C1 segment of cervical spinal cord (tissue), 14 donors: ENCODE measurements around the gene ZNF581.
A peak's percentile ranks its signal among the peaks of the same experiment; 100 is the strongest.

ENCODE experiments used
- DNase-seq, 14 donors: peaks; one replicate each; lab custom pipeline; 2025; lab: John Stamatoyannopoulos, UW

Gene ZNF581, protein sequence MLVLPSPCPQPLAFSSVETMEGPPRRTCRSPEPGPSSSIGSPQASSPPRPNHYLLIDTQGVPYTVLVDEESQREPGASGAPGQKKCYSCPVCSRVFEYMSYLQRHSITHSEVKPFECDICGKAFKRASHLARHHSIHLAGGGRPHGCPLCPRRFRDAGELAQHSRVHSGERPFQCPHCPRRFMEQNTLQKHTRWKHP

GRCh38 chr19:55643003-55643886, at the start of gene ZNF581:
Gene ZNF581 (plus strand): TSS chr19:55643649. CDS start chr19:55644572, 923 bp downstream.
- peak in 13 of 14 donors; percentile 18 to 78 (median 56) for DNase-seq

DNA sequence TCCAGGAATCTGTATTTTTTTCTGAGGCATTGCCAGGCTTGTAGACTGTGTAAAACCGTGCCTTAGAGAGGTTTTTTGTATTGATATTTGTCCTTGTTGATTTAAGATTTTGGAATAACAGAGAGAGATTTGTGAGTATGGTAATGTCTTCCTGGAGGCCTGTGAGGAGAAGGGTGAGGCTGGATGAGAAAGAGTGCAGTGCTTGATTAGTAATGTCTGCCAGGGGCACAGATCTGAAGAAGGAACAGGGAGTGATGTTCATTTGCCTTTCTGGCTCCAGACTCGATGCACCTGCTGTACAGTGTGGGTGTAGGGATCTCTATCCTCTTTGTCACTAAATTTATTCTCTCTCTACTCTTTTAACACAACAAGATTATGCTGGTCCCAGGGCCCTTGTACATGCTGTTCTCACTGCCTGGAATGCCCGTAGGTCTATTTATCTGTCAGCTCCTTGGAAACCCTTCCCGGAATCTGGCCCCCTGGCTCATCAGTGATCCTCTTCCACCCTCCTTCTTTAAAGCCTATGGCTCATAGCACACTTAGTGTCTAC, 48.4 kb upstream of the ZNF581 start:
- no peak for DNase-seq

DNA sequence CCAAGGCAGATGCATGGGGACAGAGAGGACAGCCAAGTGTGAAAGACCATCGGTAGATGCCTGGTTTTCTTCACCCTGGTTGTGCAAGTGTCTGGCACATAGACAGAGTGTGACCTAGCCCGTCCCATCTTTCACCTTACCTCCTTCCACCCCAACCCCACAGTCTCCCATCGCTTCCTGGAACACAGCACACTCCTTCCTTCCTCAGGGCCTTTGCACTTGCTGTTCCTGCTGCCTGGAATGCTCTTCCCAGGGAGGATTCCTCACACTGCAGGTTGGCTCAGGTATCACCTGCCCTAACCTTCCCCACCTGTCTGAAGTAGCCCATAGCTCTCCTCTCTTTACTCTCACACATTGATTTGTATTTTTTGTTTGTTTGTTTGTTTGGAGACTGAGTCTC, 47.1 kb upstream of the ZNF581 start:
- no peak for DNase-seq

DNA sequence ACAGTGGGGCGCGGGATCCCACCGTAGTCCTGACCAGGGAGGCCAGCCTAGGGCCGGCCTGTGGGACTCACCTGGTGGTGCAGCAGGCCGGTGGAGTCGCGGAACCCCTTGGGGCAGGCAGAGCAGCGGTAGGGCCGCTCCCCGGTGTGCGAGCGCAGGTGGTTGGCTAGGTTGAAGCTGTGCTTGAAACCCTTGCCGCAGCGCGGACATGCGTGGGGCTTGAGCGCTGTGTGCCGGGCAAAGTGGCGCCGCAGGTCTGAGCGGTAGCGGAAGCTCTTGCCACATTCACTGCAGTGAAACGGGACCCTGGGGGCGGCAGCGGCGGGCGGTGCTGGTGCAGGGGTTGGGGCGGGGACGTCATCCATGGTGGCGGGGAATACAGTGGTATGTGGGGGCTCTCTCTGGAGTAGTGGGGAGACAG, 45.9 kb upstream of the ZNF581 start:
- DNase-seq: no peak

DNA sequence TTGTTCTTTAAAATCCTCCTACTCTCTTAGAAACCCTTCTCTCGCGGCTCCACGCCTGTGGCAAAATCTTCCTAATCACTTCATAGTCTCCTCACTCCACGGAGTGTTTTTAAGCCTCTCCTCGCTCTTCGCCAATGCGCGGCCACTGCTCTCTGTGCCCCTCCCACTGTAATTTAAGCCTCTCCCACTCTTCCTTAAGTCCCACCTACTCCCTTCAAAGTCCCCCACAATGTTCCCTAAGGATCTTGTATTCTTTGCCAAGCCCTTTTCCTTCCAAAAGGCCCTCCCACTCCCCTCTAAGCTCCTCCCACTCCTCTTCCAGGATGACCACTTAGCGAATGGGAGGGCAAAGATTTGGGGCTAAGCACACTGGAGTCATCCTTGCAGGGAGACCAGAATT, 45.4 kb upstream of the ZNF581 start:
- DNase-seq: no peak

DNA sequence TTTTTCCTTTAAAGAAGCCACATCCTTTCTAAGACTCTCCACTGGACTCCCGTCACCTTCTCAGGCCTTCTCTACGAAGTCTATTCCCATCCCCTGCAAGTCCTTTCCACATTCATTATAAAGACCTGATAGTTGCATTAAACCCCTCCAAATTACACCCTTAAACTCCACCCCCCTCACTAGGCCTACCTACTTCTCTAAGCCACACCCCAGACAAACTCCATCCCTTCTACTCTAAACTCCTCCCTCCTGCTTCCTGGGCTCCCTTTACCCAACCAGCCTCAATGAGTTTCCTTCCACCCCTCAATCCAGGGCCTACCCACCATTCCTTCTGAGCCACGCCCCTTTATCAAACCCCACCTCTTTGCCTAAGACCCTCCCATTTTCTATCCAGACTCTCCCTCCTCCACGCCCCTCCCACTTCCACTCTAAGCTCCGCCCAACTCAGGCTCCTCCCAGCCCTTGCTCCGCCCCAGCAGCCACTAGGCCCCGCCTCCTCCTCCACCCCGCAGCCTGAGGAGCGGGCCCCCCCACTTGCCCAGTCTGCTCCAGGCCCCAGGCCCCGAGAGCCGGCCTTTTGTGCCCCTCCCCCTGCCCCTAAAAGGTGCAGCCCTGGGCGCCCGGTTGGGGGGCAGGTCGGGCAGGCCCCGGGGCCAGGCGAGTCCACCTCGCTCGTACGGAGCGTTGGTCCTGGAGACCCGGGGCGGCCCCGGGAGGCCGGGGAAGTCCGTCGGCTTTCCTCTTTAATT, 44.6 kb upstream of the ZNF581 start:
- DNase-seq: peak; percentile 40 to 97 (median 94)

- DNase-seq: peak; percentile 87 to 99 (median 98)
Measured at GRCh38 chr19:55599468-55599841, 44.0 kb upstream of the ZNF581 start, which contains the start of gene FIZ1. Gene FIZ1 (minus strand): TSS chr19:55599517. CDS start chr19:55597865, 1,652 bp downstream.

DNA sequence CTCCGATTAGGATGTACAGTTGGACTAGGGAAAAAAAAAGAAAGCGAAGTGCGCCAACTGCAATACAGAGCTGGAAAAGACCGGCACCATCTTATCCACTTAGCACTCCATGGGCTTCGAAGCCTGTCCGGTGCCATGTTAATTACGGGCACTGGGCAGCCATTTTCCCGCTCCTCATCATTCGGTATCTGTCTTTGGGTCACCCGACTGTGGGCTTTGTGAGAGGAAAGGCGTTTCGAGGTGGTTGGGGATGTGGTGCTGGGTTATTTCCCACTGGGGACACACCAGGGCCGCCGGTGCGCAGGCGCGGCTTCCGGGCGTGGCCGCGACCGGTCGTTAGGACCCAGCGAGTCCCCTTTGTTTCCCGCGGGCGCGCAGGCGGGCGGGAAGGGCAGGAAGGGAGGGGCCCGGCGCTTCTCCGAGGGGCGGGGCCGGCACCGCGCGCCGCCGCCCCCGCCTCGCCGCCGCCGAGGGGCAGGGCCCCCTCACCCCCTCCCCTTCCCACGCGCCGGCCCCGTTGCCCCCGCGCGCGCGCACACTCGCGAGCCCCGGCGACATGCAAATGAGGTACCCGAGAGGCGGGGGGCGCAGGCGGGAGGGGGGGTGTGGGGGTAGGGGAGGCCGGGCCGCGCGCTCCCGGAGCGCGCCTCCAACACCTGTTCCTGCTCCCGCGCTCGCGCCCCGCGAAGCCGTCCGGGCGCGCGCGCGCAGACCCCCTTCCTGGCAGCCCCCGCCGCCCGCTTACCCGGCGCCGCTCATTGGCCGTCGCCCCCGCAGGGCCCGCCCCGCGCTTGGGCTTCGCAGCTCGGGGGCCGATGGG, 43.4 kb upstream of the ZNF581 start, which contains the start of gene ZNF524:
TSS of gene ZNF524 (plus strand) at position 447 of the 820 bp plus-strand sequence. CDS start 1,825 bp downstream, outside the sequence.
- DNase-seq: peak; percentile 67 to 99 (median 96)

- DNase-seq: peak in 2 of 14 donors; percentile 48 to 55
Measured at GRCh38 chr19:55600662-55601028, 42.8 kb upstream of the ZNF581 start.

- peak in 3 of 14 donors; percentile 13 to 33 (median 20) for DNase-seq
Measured at GRCh38 chr19:55601084-55601483, 42.4 kb upstream of the ZNF581 start.

DNA sequence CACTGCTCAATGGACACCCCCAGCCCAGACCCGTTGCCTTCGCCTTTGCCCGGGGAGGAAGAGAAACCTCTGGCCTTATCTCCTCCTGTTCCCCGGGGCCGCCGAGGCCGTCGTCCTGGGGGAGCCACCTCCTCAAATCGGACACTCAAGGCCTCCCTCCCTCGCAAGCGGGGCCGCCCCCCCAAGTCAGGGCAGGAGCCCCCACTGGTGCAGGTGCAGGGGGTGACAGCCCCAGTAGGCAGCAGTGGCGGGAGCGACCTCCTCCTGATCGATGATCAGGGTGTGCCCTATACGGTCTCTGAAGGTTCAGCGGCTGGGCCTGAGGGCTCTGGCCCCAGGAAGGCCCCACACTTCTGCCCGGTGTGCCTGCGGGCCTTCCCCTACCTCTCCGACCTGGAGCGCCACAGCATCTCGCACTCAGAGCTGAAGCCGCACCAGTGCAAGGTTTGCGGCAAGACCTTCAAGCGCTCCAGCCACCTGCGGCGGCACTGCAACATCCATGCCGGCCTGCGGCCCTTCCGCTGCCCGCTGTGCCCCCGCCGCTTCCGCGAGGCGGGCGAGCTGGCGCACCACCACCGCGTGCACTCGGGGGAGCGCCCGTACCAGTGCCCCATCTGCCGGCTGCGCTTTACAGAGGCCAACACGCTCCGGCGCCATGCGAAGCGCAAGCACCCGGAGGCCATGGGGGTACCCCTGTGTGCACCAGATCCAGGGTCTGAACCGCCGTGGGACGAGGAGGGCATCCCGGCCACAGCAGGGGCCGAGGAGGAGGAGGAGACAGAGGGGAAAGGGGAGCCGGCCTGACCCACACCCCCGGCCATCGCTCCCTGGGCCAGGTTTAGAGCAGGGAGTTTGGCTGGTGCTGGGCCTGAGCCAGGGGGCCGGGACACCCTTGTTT, 41.1 kb upstream of the ZNF581 start:
- DNase-seq: no peak

GRCh38 chr19:55603115-55603514, 40.3 kb upstream of the ZNF581 start:
- DNase-seq: no peak

DNA sequence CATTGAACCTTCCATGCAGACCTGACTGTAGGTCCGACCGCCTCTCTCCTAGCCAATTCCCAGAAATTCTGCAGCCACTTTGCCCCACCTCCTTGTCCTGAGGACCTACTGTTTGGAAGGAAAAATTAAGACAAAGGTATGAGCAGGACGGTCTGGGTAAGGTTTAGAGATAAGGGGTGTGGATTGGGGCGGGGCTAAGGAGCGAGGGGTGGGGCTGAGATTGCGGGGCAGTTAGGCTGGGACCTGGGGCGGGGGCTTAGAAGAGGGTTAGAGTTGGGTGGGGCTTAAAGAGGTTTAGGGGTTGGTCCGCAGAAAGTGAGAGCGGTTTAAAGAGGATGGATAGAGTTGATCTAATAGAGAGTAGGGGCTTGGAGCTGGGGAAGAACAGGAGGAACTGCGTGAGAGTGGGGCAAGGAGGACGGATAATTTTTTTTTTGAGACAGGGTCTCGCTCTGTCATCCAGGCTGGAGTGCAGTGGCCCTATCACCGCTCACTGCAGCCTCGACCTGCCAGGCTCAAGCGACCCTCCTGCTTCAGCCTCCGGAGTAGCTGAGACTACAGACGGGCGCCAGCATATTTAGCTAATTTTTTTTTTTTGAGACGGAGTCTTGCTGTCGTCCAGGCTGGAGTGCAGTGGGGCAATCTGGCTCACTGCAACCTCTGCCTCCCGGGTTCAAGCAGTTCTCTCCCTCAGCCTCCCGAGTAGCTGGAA, 39.7 kb upstream of the ZNF581 start:
- no peak for DNase-seq

- peak; percentile 69 to 96 (median 90) for DNase-seq
Measured at GRCh38 chr19:55605207-55605636, 38.2 kb upstream of the ZNF581 start.

GRCh38 chr19:55605637-55606470, 37.6 kb upstream of the ZNF581 start, which contains the start of gene ZNF865:
Gene ZNF865 (plus strand): TSS chr19:55605647. CDS start chr19:55613619, 7,972 bp downstream.
- peak; percentile 5 to 81 (median 46) for DNase-seq

- no peak for DNase-seq
Measured at GRCh38 chr19:55606471-55606787, 37.0 kb upstream of the ZNF581 start.

DNA sequence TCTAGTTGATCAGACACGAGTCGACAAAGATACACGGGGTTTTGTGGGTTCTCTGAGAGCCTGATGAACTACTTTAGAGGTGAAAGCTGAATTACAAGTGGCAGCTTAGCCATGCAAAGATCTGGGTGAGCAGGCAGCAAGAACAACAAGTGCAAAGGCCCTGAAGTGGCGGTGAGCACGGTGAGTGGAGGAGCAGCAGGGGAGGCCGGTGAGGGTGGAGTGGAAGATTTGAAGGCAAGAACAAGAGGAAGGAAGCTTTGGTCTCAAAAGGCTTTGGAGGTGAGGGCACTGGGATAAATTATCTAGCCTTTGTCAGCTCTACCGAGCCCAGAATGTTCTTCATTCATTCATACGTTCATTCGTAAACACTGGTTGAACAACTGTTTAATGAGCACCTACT, 36.6 kb upstream of the ZNF581 start:
- DNase-seq: no peak

DNA sequence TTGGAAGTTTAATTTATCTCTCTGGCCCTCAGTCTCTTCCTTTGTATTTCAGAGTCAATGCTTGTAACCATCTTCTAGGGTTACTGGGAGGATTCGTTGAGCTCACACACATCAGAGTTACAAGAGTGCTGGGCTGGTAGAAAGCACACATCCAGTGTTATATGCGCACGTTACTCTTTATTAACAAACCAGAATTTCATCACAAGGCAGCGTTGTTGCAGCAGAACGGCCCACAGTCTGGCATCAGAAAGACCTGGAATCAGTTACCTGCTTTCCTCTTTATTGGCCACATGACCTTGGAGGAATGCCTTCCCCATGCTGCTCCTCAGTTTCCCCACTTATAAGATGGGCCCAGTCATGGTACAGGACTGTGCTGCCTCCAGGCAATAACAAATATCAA, 34.1 kb upstream of the ZNF581 start:
- DNase-seq: no peak
